SK-N-MC (cell line): Measurements from ENCODE around the gene TROAP.

Experiments used
- EZH2 ChIP-seq: fragments of 200-600 bp; sonication (generic); IDR thresholded peaks from one replicate; pipeline ENCODE4 v1.6.1; 2017; ENCODE audit warnings: antibody characterized with exemption
- POLR2AphosphoS5 ChIP-seq: IDR thresholded peaks from 2 replicates; pipeline ENCODE4 v1.6.1; 2012; ENCODE audit warnings: mild to moderate bottlenecking, low read depth, low read length, borderline replicate concordance

GRCh38 chr12:49365542-49365941 is 42.5 kb downstream of the TROAP start:
- TF ChIP-seq POLR2AphosphoS5, result no peak
- no peak for TF ChIP-seq EZH2
